NCI-H1417 treated with DMSO at 0.1 percent for 48 hours (cell line): ENCODE data around the gene EXOC4.

Experiments used
- DNase-seq: peaks from one replicate; lab custom pipeline; 2025; lab: John Stamatoyannopoulos, UW

Gene EXOC4

GRCh38 chr7:133491846-133492652, 239.2 kb downstream of the EXOC4 start:
- DNase-seq: no peak

DNA sequence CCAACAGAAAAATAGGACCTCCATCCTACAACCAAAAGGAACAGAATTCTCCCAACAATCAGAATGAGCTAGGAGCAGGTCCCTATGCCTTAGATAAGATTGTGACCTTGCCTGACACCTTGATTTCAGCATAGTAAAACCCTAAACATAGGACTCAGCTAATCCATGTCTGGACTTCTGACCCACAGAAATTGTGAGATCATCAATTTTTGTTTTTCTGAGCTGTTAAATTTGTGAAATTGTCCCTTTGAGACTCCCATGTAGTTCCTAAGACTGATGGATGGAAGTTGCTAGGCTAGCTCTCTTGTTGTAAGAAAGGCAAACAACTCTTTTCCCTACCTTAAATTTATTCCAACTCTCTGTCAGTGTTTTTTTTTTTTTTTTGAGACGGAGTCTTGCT, 244.2 kb downstream of the EXOC4 start:
- no peak for DNase-seq

GRCh38 chr7:133501771-133502170, 248.9 kb downstream of the EXOC4 start:
- no peak for DNase-seq

DNA sequence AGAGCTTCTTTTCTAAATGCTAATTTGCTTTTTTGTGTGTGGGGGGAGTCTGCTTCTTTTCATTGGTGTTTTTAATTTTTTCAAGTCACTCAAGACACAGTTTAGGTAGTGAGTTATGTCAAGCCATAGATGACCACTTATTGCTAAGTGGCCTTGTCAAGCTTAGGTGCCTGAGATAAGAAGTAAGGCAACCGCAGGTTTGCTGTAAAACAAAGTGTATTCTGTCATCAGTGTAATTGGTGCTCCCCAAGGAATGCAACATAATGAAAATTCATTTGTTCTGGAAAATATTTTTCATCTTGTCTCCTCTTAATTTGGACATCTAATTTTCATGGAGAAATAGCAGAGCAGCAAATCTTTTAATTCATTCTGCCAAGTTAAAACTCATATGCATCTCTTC, 249.6 kb downstream of the EXOC4 start:
- DNase-seq: no peak

DNA sequence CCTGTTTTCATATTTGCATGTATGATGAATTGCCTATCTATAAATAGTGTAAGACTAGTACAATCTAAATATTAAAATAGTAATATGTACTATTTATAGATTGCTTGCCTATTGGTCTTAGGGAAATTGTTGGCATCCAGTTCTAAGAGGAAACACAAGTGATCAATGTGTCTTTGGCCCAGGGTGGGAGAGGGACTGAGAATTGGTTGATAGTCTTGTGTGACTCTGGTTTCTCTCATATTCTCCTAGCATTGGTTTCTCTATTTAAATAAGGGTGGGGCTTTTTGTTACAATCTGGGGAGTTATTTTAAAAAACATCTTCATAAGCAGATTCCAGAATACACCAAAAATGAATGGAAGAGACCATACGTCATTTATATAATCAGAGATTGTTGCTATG, 250.1 kb downstream of the EXOC4 start:
- no peak for DNase-seq

GRCh38 chr7:133504825-133505224, 251.9 kb downstream of the EXOC4 start:
- no peak for DNase-seq

- no peak for DNase-seq
Measured at GRCh38 chr7:133509822-133510221, 256.9 kb downstream of the EXOC4 start.

DNA sequence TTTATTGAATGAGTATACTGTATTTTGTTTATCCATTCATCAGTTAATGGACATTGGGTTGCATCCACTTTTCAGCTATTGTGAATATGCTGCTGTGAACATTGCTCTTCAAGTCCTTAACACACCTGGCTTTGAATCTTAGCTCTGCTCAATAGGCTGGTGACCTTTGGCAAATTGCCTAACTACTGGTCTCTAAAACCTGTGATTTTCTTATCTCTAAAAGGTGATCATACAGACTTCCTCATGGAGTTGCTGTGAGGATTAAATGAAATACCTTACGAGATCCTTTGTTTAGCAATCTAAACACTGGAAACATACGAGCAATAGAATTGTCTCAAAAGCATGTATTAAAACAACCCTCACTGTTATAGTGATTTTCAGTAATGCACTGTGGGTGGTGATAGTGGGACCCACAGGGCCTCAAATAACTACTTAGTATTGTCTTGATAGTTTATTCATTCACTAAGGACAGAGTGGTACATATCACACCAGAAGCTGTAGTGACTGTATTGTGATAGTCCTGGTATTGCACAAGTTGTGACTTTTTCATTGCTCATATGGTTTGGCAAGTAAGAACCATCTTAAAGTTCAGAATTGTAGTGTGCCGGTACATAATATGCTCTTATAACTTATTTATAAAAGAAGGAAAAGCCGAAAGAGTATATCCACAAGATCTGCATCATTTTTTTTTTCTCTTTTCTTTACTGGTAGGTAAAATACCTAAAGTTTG, 257.6 kb downstream of the EXOC4 start:
- no peak for DNase-seq

DNA sequence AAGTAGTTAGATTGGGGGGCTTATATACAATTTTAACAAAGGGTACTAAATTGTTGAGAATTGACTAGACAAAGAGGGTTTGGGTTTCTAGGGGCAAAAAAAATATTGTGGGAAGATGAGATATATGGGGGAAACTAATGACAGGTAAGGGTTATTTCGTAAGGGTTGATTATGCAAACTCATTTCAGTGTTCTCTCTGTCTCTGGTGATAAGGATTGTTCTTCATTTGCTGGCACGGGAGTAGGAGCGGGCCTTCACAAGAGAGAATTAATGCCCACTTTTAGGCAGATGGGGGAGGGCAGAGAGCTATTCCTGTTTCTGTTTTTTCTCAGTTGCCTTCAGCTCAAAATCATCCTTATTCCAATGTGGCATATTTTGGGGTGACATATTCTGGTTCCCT, 258.4 kb downstream of the EXOC4 start:
- no peak for DNase-seq

- DNase-seq: no peak
Measured at GRCh38 chr7:133511708-133512107, 258.8 kb downstream of the EXOC4 start.

DNA sequence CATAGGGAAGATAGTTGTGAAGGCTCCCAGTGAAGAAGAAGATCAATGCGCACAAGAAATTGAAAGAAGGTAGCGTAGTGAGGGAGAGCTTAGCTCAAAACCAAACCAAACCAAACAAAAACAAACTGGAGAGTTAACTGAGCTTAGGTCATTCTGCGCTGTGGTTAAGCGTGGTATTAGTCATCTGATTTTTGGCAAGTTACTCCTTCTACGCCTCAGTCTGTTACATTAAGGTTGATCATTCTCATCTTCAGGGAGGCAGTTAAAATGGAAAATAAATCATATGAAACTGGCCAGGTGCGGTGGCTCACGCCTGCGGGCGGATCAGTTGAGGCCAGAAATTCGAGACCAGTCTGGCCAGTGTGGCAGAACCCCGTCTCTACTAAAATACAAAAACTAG, 259.7 kb downstream of the EXOC4 start:
- no peak for DNase-seq

GRCh38 chr7:133513608-133514007, 260.7 kb downstream of the EXOC4 start:
- DNase-seq: no peak

DNA sequence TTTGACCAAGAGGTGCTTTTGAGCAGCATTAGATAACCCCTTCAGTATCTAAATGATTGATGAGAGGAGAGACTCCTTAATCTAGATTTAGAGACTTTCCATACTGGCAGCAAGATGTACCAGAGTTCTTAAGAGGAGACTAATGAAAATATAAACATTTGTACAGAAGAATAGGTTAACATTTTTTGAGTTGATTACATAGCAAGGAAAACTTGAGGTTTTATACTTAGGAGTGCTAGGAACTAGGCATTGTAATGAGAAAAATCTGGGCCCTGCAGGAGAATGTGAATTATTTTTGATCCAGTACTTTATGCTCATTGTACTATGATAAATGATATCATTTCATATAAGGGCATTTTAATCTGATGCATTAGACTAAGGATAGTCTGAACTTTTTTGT, 261.7 kb downstream of the EXOC4 start:
- DNase-seq: no peak

DNA sequence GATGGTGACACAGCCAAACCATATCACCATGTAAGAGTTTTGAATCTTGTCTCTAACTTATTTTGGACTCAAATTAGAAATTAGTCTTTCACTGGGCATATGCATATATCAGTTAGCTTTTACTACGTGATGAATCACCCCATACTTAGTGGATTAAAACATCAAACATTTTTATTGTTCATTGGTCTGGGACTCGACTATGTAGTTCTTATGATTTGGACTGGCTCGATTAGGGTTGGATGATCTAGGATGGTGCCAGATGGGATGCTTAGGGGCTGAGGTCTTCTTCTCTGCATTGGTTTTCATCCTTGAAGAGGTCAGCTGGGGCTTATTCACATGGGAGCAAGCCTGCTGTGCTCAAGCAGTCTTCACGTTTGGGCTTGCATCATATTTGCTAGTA, 264.9 kb downstream of the EXOC4 start:
- DNase-seq: no peak

GRCh38 chr7:133518718-133519117, 265.8 kb downstream of the EXOC4 start:
- DNase-seq: no peak

DNA sequence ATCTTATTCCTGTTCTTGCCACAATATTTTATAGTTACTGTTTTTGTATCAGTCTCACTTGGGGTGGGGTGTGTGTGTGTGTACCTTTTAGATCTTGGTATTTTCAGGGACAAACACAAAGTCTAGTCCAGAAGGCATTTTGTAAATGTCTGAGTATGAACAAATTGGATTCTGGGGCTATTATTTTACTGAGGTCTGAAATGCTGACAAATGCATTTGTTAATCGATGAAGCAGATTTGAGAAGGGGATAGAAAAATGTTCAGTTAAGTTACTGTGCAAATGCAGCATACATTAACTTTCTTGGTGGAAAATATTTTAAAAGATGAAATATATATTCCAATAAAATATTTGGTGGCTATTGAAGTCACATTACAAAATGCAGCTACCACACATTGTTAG, 267.4 kb downstream of the EXOC4 start:
- DNase-seq: no peak

DNA sequence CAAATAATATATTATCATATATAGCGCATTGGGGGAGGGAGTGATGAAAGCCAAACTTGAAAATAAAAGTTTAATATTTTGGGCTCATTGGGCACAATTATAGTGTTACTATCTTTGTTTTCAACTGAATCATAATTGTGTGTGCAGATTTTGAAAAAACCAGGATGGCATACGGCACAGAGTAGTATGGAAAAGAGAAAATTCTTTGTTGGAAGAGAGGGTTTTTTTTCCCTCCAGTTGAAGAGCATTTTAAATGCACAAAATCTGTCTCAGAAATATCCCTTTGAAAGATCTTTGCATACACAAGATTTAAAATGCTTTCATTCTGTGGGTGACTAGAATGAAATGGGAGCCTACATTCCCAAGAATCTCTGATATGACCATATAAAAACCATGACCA, 269.6 kb downstream of the EXOC4 start:
- DNase-seq: no peak

DNA sequence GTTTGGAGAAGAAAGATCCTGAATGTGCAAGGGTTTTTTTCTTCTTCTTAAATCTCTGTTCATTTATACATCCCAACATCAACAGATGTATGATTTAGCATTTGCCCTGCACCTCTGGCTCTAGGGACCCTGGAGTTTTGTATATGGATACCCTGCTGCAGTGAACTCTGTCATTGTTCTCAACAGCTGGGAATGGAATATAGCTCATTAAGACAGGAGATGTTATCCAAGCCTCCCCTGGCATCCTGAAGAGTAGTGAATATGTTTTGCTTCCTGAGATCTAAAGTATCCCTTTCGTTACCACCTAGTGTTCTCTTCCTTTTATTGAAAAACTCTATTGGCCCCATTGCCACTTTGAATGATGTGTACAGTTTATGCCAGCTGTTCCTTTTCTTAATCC, 275.9 kb downstream of the EXOC4 start:
- no peak for DNase-seq

GRCh38 chr7:133529861-133530260, 277.0 kb downstream of the EXOC4 start:
- DNase-seq: no peak

GRCh38 chr7:133530682-133531081, 277.8 kb downstream of the EXOC4 start:
- DNase-seq: no peak

- no peak for DNase-seq
Measured at GRCh38 chr7:133534816-133535215, 281.9 kb downstream of the EXOC4 start.

GRCh38 chr7:133535308-133535707, 282.4 kb downstream of the EXOC4 start:
- DNase-seq: no peak

GRCh38 chr7:133536450-133536849, 283.6 kb downstream of the EXOC4 start:
- DNase-seq: no peak

DNA sequence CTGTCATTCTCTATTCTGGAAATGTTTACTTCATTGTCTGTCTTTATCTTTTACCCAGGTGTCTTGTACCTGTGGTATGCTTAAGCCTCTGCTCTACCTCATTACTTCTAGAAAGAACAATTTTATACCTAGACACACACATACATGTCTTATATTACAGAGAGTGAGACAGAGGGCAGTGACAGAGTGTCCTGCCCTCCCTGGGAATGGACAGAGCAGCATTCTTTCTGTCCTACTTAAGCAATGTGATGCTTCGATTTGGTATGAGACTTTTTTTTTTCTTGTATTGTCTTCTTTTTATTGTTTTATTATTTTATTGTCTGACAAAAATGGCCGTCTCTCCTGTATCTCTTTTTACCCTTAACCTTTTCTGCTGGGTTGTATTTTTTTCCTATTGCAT, 286.1 kb downstream of the EXOC4 start:
- no peak for DNase-seq
